SK-N-SH (cell line): Measurements from ENCODE around the gene ALDH3A1. TPM values are rescaled to one million over a fixed set of nuclear protein-coding genes. Genes with fewer than 3 reads are reported as not detected.

Experiments used
- CTCF ChIA-PET: fragments of 300-600, 350-600 bp; formaldehyde crosslinking; extraction: SDS; loops from one replicate; lab custom pipeline; 2021; lab: Yijun Ruan, JAX
- POLR2A ChIA-PET: fragments of 350-600 bp; sonication (Branson Sonifier 250); formaldehyde crosslinking; extraction: SDS; loops from one replicate; lab custom pipeline; 2020; ENCODE audit warnings: antibody characterized with exemption, inconsistent platforms; lab: Yijun Ruan, JAX
- DNase-seq: peaks from one replicate; pipeline ENCODE4 v3.0.0; 2012
- H2AFZ ChIP-seq: fragments of 200-600 bp; sonication (generic); 2 replicates; pipeline ENCODE4 v1.8.1; 2016; ENCODE audit warnings: antibody characterized with exemption, mild to moderate bottlenecking, low read depth
- H3F3A ChIP-seq: fragments of 200-600 bp; sonication (generic); replicated peaks from 2 replicates; pipeline ENCODE3; 2016; ENCODE audit warnings: antibody characterized with exemption, mild to moderate bottlenecking; ENCODE audit not compliant: insufficient read depth
- H3K27ac ChIP-seq, 2 experiments: fragments of 200-500 bp in 1 of 2; fragments of 200-600 bp in 1 of 2; sonication (Bioruptor generic) in 1 of 2; sonication (generic), shearing (Covaris generic) in 1 of 2; 2 replicates each; pipeline versions ENCODE4 v1.5.1 to v1.6.1; 2014 to 2016; ENCODE audit warnings: low read depth in 2 of 2, inconsistent platforms in 1 of 2, low read length in 1 of 2, mild to moderate bottlenecking in 1 of 2, mixed read lengths in 1 of 2
- H3K27me3 ChIP-seq: fragments of 200-600 bp; sonication (generic), shearing (Covaris generic); 2 replicates; pipeline ENCODE4 v1.6.1; 2016; ENCODE audit warnings: mixed run types; ENCODE audit not compliant: insufficient read depth
- H3K36me3 ChIP-seq, 2 experiments: fragments of 200-500 bp in 1 of 2; fragments of 200-600 bp in 1 of 2; sonication (Bioruptor generic) in 1 of 2; sonication (generic) in 1 of 2; replicated peaks in 1 of 2; 2 replicates each; pipeline versions ENCODE3 to v1.5.1; 2014 to 2016; ENCODE audit warnings: low read length in 1 of 2, mild to moderate bottlenecking in 1 of 2; ENCODE audit not compliant: insufficient read depth in 2 of 2, control insufficient read depth in 1 of 2
- H3K4me1 ChIP-seq, 2 experiments: fragments of 200-500 bp in 1 of 2; fragments of 200-600 bp in 1 of 2; sonication (Bioruptor generic) in 1 of 2; sonication (generic), shearing (Covaris generic) in 1 of 2; 2 replicates each; pipeline versions ENCODE4 v1.5.1 to v1.6.1; 2014 to 2016; ENCODE audit warnings: low read depth in 1 of 2, low read length in 1 of 2, mixed run types in 1 of 2; ENCODE audit not compliant: insufficient read depth in 2 of 2, control insufficient read depth in 1 of 2
- H3K4me2 ChIP-seq: fragments of 200-600 bp; sonication (generic), shearing (Covaris generic); 2 replicates; pipeline ENCODE4 v1.6.1; 2017; ENCODE audit warnings: mixed run types
- H3K4me3 ChIP-seq, 2 experiments: fragments of 200-500 bp in 1 of 2; fragments of 200-600 bp in 1 of 2; sonication (Bioruptor generic) in 1 of 2; sonication (generic), shearing (Covaris generic) in 1 of 2; 2 replicates each; pipeline versions ENCODE4 v1.5.1 to v1.8.1; 2014 to 2016; ENCODE audit warnings: low read depth in 2 of 2, inconsistent platforms in 1 of 2, low read length in 1 of 2, mild to moderate bottlenecking in 1 of 2, mixed read lengths in 1 of 2, moderate library complexity in 1 of 2
- H3K79me2 ChIP-seq: fragments of 200-600 bp; sonication (generic); 2 replicates; pipeline ENCODE4 v1.8.1; 2017; ENCODE audit warnings: mild to moderate bottlenecking; ENCODE audit not compliant: insufficient read depth
- H3K9ac ChIP-seq: fragments of 200-600 bp; sonication (generic); 2 replicates; pipeline ENCODE4 v1.6.1; 2017; ENCODE audit warnings: mixed run types
- H3K9me2 ChIP-seq: fragments of 200-600 bp; sonication (generic); 2 replicates; pipeline ENCODE4 v1.6.1; 2017; ENCODE audit warnings: mixed run types
- H3K9me3 ChIP-seq: fragments of 200-600 bp; sonication (generic); 2 replicates; pipeline ENCODE4 v1.6.1; 2017; ENCODE audit warnings: mixed run types, mild to moderate bottlenecking, moderate library complexity
- H4K20me1 ChIP-seq: fragments of 200-600 bp; sonication (generic); 2 replicates; pipeline ENCODE4 v1.6.1; 2017; ENCODE audit warnings: mild to moderate bottlenecking, mixed run types; ENCODE audit not compliant: insufficient read depth
- CHD2 ChIP-seq: fragments of 150-350 bp; IDR thresholded peaks from 2 replicates; pipeline ENCODE4 v1.6.1; 2018; ENCODE audit warnings: low read length; ENCODE audit not compliant: partially characterized antibody
- CTCF ChIP-seq: fragments of 200-600 bp; sonication (generic); IDR thresholded peaks from 2 replicates; pipeline ENCODE4 v1.6.1; 2017; ENCODE audit warnings: antibody characterized with exemption, mild to moderate bottlenecking, moderate library complexity
- ELF1 ChIP-seq: IDR thresholded peaks from 2 replicates; pipeline ENCODE4 v1.4.0; 2012
- EZH2phosphoT487 ChIP-seq: fragments of 200-600 bp; sonication (generic); IDR thresholded peaks from 2 replicates; pipeline ENCODE4 v1.6.1; 2017; ENCODE audit warnings: low read depth, mixed run types, mild to moderate bottlenecking, antibody characterized with exemption, moderate library complexity, borderline replicate concordance
- FOSL2 ChIP-seq: IDR thresholded peaks from 2 replicates; pipeline ENCODE4 v1.4.0; 2012; ENCODE audit warnings: low read depth, mild to moderate bottlenecking, moderate library complexity, borderline replicate concordance
- FOXJ3 ChIP-seq: sonication (generic); formaldehyde crosslinking; IDR thresholded peaks from 2 replicates; pipeline ENCODE4 v1.5.1; 2020; ENCODE audit warnings: mild to moderate bottlenecking, missing genetic modification reagents
- FOXM1 ChIP-seq: IDR thresholded peaks from 2 replicates; pipeline ENCODE4 v1.4.0; 2012; ENCODE audit warnings: low read depth, mild to moderate bottlenecking
- GABPA ChIP-seq: IDR thresholded peaks from 2 replicates; pipeline ENCODE4 v1.4.0; 2012; ENCODE audit warnings: low read depth, mild to moderate bottlenecking
- GATA2 ChIP-seq: sonication (generic); formaldehyde crosslinking; IDR thresholded peaks from 2 replicates; pipeline ENCODE4 v1.5.0; 2020; ENCODE audit warnings: mild to moderate bottlenecking, missing genetic modification reagents
- IRF3 ChIP-seq: fragments of 150-350 bp; IDR thresholded peaks from 2 replicates; pipeline ENCODE4 v1.6.1; 2016; ENCODE audit warnings: mild to moderate bottlenecking, low read depth, low read length
- MXI1 ChIP-seq: IDR thresholded peaks from 2 replicates; pipeline ENCODE4 v1.6.1; 2012; ENCODE audit warnings: mild to moderate bottlenecking, low read depth, low read length, improper control_type of control experiment
- NFIC ChIP-seq: IDR thresholded peaks from 2 replicates; pipeline ENCODE4 v1.4.0; 2012; ENCODE audit warnings: borderline replicate concordance
- POLR2AphosphoS5 ChIP-seq: IDR thresholded peaks from 2 replicates; pipeline ENCODE4 v1.6.1; 2012; ENCODE audit warnings: low read depth, low read length
- RFX5 ChIP-seq: IDR thresholded peaks from 2 replicates; pipeline ENCODE4 v1.6.1; 2012; ENCODE audit warnings: mild to moderate bottlenecking, improper control_type of control experiment, low read length
- RXRA ChIP-seq: IDR thresholded peaks from 2 replicates; pipeline ENCODE4 v1.4.0; 2012; ENCODE audit warnings: low read depth, mild to moderate bottlenecking, borderline replicate concordance
- SMC3 ChIP-seq: IDR thresholded peaks from 2 replicates; pipeline ENCODE4 v1.6.1; 2012; ENCODE audit warnings: low read depth, low read length, improper control_type of control experiment
- TAF1 ChIP-seq: IDR thresholded peaks from 2 replicates; pipeline ENCODE4 v1.6.1; 2012; ENCODE audit warnings: low read depth, mild to moderate bottlenecking, low read length, moderate library complexity, borderline replicate concordance
- TCF12 ChIP-seq: IDR thresholded peaks from 2 replicates; pipeline ENCODE4 v1.4.0; 2012
- TEAD4 ChIP-seq: IDR thresholded peaks from 2 replicates; pipeline ENCODE4 v1.4.0; 2012; ENCODE audit warnings: mild to moderate bottlenecking, borderline replicate concordance; ENCODE audit not compliant: insufficient read depth
- USF1 ChIP-seq: IDR thresholded peaks from 2 replicates; pipeline ENCODE4 v1.4.0; 2012; ENCODE audit warnings: low read depth, borderline replicate concordance
- YY1 ChIP-seq: IDR thresholded peaks from 2 replicates; pipeline ENCODE4 v1.4.0; 2012; ENCODE audit warnings: low read depth, mild to moderate bottlenecking
- WGBS: methylation state at CpG from one replicate; pipeline ENCODE4 v1.1.6; 2017; ENCODE audit warnings: low lambda C conversion rate; 5-methylcytosine and 5-hydroxymethylcytosine counted together
- polyA plus RNA-seq, 3 experiments: library from polyadenylated mRNA; depleted of rRNA; stranded (reverse); fragments of >200 nt; gene quantifications; 2 replicates each; pipeline ENCODE4 v1.2.3, GENCODE V29; 2012
- TF ChIP-seq, protein P1 (sequence below): fragments of 150-350 bp; IDR thresholded peaks from 2 replicates; pipeline ENCODE4 v1.6.1; 2017; ENCODE audit warnings: antibody characterized with exemption, low read length, low read depth, borderline replicate concordance

ALDH3A1 gene
- polyA plus RNA-seq, 1 of the 3 experiments (the other 2 are of a cell fraction) = 0.79 TPM

GRCh38 chr17:19713462-19713861 lies 34.6 kb downstream of the ALDH3A1 start:
- peaks cover 0 to 7% of the 10 kb centered on the region in 2 experiments; a peak in 1 of 4 replicates for H3K4me1 ChIP-seq
- CTCF ChIA-PET = no interaction called here
- no peak overlapping the region for H3K4me3 ChIP-seq
- POLR2A ChIA-PET = no interaction called here
- no peaks in the 10 kb centered on the region for H3F3A ChIP-seq
- H3K9me2 ChIP-seq = no peaks in the 10 kb centered on the region
- no peak overlapping the region for H3K9ac ChIP-seq
- no peak overlapping the region for H3K4me2 ChIP-seq
- H3K36me3 ChIP-seq = no peaks in the 10 kb centered on the region
- DNase-seq = peak; percentile 52
- H3K27ac ChIP-seq = no peak overlapping the region
- no peaks in the 10 kb centered on the region for H3K27me3 ChIP-seq
- H3K79me2 ChIP-seq = no peaks in the 10 kb centered on the region
- TF ChIP-seq EZH2phosphoT487 = no peak
- TF ChIP-seq RFX5 = no peak
- TF ChIP-seq RXRA = no peak
- TF ChIP-seq ELF1 = no peak
- TF ChIP-seq FOXM1 = no peak
- TF ChIP-seq, protein P1, sequence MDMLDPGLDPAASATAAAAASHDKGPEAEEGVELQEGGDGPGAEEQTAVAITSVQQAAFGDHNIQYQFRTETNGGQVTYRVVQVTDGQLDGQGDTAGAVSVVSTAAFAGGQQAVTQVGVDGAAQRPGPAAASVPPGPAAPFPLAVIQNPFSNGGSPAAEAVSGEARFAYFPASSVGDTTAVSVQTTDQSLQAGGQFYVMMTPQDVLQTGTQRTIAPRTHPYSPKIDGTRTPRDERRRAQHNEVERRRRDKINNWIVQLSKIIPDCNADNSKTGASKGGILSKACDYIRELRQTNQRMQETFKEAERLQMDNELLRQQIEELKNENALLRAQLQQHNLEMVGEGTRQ = no peak
- no peak for TF ChIP-seq NFIC
- no peak for TF ChIP-seq MXI1
- TF ChIP-seq FOXJ3 (CRISPR knock-in tag) = no peak
- TF ChIP-seq IRF3 = no peak
- no peak for TF ChIP-seq SMC3
- no peak for TF ChIP-seq CHD2
- TF ChIP-seq POLR2AphosphoS5 = no peak
- no peak for TF ChIP-seq TCF12
- H4K20me1 ChIP-seq = no peaks in the 10 kb centered on the region
- no peaks in the 10 kb centered on the region for H3K9me3 ChIP-seq
- 86% methylated on average over 11 of the region's 16 CpGs for WGBS
- no peak overlapping the region for H2AFZ ChIP-seq

GRCh38 chr17:19712436-19713004 lies 35.6 kb downstream of the ALDH3A1 start:
- no peaks in the 10 kb centered on the region for H3K79me2 ChIP-seq
- no peak overlapping the region for H3K4me3 ChIP-seq
- no peaks in the 10 kb centered on the region for H3K9me2 ChIP-seq
- H4K20me1 ChIP-seq = no peaks in the 10 kb centered on the region
- H3F3A ChIP-seq = no peaks in the 10 kb centered on the region
- H3K36me3 ChIP-seq = no peaks in the 10 kb centered on the region
- no peak overlapping the region for H3K4me2 ChIP-seq
- no peak for DNase-seq
- peaks cover 0 to 7% of the 10 kb centered on the region in 2 experiments; a peak in 1 of 4 replicates for H3K4me1 ChIP-seq
- ChIA-PET CTCF (no interaction called here), POLR2A (no interaction called here)
- H3K27ac ChIP-seq = no peak overlapping the region
- no peaks in the 10 kb centered on the region for H3K9me3 ChIP-seq
- H3K9ac ChIP-seq = no peak overlapping the region
- 88% methylated on average over 12 of the region's 12 CpGs for WGBS
- H2AFZ ChIP-seq = no peak overlapping the region
- H3K27me3 ChIP-seq = no peaks in the 10 kb centered on the region
- TF ChIP-seq NFIC (no peak), TCF12 (no peak), USF1 (no peak), TEAD4 (no peak), FOSL2 (no peak), SMC3 (no peak), YY1 (no peak), CTCF (no peak), RFX5 (no peak), RXRA (no peak), TAF1 (no peak), FOXM1 (no peak), GATA2 (CRISPR knock-in tag) (no peak), IRF3 (no peak), CHD2 (no peak), GABPA (no peak), MXI1 (no peak)
